Activated gamma-delta T cell treated with Interleukin-2 at 50 U/mL for 16 hours (primary cell): Measurements from ENCODE around the gene YIPF6.
A peak's percentile ranks its signal among the peaks of the same experiment; 100 is the strongest.
"Not testable (repeated sequence)": the region's sequence is repeated elsewhere in the genome, so short reads cannot be mapped to it uniquely, and the experiment has no call there.

Experiments used
- DNase-seq: peaks from one replicate; pipeline ENCODE4 v3.0.0-alpha.2; 2020

Gene YIPF6

DNA sequence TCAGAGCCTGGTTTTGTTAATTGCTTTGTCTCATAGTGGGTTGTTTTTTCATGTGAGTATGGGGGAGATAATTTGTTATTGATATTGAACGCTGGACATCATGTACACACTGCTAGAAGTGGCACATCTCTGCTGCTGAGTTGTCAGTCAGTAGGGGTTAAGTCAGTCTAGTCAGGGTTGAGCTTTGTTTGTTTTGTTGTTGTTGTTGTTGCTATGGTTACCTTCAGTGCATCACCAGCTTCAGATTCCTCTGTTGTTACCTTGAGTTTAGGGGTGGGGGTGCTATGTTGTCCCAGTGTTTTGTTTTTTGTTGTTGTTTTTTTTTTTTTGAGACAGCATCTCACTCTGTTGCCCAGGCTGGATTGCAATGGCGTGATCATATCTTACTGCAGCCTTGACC, 9.9 kb downstream of the YIPF6 start:
- DNase-seq: no peak

DNA sequence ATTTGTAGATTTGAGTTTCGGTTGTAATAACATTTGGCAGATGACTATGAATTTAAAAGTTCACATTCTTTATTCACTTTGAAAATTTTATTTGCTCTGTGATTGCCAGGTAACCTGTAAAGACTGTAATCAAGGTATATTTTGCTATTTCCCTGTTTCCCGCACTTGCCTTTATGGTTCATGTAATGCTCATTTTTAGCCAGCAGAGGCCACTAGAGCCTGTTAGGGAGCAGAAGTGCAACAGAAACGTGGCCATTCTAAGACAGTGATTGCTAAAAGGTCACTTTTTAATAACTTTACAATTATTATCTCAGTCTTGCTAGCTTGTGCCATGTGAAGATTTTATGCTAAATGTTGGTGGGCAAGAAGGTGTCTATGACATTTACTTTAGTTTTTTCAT, 12.4 kb downstream of the YIPF6 start:
- DNase-seq: peak; percentile 16

DNA sequence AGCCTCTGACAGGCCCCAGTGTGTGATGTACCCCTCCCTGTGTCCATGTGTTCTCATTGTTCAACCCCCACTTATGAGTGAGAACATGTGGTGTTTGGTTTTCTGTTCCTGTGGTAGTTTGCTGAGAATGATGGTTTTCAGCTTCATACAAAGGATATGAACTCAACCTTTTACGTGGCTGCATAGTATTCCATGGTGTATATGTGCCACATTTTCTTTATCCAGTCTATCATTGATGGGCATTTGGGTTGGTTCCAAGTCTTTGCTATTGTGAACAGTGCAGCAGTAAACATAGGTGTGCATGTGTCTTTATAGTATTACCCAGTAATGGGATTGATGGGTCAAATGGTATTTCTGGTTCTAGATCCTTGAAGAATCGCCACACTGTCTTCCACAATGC, 25.8 kb downstream of the YIPF6 start:
- not testable (repeated sequence) for DNase-seq

DNA sequence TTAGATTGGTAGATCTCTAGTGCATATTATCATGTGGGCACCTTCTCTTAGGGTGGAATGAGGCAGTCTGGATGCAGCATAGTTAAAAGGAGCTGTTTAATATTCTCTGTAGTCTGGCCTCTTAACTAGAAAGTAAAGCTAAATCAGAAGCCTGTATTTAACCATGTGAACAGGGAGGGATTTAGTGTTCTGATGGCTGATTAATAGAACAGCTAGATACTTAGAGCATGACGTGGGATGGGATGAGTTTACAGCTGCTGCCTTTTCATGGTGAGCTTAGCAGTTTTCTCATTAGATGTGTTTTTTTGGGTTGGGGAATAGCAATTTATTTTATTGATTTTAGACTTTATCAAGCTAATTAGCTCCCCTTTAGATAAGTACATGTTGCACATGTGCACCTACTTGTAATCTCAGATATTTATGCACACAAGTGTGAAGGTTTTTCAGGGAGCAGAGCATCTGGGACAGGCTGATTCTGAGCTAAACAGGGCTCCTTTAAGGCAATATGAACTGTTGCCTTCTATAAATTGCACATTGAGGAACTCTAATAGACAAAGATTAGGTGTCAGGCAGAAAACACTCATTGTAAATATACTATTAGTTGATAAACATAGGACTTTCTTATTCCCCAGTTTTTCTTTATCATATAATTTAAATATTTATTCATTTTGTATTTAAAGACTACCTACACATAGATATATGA, 34.1 kb downstream of the YIPF6 start:
- no peak for DNase-seq

DNA sequence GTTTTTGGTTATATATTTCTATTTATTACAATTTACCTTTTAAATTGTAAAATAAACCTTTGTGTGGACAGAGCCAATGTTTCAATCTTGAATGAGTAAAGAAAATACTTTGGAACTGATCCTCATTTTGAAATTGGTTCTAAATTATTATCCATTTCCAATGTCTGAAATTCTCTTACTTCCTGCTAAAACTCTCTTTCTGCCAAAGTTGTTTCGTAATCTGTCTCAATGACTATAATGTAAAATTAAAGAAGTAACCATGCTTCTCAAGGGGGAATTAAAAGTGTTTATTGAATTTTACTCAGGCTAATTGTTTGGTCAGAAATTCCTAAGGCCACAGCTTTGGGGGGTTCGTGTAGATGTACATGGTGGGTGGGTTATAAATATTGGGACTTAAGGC, 34.8 kb downstream of the YIPF6 start:
- DNase-seq: no peak

DNA sequence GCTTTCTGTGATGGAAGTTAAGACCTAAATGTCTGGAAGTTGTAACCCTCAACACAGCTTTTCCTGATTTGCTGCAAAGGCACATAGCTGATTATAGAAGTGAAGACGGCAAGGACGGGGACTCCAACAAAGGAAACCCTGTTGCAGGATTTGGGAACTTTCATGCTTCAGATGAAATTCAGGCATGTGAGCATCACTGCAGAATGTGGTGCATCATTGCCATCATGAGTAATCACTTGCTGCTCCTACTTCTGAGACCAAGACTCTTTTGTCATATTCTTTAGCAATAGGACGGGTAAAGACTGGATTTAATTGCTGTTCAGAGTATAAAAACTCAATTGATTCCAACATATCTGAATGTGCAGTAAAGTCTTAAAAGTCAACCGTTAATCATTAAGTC, 35.8 kb downstream of the YIPF6 start:
- DNase-seq: no peak

DNA sequence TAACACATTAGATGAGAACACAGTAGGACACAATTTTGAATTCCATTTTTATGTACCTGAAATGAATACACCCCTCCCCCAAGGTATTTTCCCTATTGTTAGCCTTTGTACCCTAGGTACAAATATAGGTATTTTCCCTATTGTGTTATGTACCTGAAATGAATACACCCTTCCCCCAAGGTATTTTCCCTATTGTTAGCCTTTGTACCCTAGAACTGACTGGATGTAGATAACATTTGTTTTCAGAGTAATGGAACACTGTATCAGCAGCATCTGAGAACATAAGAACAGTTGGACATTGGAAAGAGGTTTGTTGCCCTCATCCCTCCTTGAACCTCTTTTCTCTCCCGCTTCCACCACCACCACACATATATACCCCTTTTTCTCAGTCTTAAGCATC, 37.6 kb downstream of the YIPF6 start:
- DNase-seq: no peak

DNA sequence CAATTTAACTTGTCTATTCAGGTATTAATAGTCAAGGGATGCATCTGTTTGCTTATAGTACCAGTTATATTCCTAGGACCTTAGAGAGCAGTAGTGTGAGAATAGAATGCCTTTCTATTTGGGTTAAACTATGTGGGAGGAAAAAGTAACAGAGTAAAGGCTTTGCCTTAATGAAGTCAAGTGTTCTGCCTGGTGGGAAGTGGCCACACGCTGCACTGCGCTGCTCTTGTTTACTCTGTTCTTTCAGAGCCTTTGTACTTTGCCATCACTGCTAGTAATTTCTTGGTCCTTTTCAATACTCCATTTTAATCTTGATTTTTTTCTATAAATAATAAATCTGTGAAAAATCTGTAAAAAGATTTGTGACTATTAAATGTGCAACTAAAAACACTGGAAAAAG, 38.0 kb downstream of the YIPF6 start:
- DNase-seq: no peak

DNA sequence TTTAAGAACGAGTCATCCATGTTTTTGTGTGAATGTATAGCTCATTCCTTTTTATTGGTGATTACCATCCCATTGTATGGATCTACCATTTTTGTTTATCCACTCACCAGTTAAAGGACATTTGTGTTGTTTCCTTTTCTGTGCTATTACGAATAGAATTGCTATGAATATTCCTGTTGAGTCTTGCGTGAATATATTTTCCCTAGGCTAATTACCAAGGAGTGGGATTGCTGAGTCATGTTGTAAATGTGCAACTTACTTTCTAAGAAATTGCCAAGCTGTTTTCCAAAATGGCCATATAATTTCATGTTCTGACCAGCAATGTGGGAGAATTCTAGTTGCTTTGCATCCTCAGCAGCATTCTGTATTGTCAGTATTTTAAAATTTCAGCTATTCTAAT, 51.3 kb downstream of the YIPF6 start:
- DNase-seq: no peak

DNA sequence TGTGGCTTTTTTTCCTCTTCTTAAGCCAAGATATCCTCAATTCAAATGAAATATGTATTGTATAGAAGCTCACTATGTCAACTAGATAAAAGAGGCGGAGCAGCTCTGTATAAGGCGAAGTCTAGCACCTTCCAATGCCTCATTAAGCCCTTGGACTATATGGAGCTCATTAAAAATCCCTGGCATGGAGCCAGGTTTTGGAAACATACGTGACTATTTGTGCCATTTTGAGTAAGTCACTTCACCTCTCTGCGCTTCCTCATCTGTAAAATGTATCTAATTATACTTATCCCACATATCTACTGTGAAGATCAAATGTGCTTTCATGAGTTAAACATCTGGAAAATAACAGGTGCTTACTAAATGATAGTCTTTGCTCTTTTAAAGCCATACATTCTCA, 57.2 kb downstream of the YIPF6 start:
- no peak for DNase-seq

DNA sequence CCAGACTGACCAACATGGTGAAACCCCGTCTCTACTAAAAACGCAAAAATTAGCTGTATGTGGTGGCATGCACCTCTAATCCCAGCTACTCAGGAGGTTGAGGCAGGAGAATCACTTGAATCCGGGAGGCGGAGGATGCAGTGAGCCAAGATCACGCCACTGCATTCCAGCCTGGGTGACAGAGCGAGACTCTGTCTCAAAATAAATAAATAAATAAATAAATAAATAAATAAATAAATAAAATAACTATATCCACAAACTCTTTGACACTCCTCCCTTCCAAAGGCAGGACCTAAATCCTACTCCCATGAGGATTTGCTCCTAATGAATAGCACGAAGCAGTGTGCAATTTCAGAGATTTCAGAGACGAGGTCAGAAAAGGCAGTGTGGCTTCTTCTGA, 58.3 kb downstream of the YIPF6 start:
- DNase-seq: not testable (repeated sequence)

DNA sequence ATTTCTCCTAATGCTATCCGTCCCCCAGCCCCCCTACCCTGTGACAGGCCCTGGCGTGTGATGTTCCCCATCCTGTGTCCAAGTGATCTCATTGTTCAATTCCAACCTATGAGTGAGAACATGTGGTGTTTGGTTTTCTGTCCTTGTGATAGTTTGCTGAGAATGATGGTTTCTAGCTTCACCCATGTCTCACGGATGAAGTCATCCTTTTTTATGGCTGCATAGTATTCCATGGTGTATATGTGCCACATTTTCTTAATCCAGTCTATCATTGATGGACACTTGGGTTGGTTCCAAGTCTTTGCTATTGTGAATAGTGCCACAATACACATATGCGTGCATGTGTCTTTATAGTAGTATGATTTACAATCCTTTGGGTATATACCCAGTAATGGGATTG, 61.1 kb downstream of the YIPF6 start:
- not testable (repeated sequence) for DNase-seq

DNA sequence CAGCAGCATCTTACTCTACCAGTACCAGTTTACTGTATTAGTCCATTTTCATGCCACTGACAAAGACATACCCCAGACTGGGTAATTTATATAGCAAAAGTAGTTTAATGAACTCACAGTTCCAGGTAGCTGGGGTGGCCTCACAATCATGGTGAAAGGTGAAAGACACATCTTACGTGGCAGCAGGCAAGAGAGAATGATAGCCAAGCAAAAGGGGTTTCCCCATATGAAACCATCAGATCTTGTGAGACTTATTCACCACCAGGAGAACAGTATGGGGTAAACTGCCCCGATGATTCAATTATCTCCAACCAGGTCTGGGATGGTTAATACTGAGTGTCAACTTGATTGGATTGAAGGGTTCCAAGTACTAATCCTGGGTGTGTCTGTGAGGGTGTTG, 69.3 kb downstream of the YIPF6 start:
- no peak for DNase-seq

DNA sequence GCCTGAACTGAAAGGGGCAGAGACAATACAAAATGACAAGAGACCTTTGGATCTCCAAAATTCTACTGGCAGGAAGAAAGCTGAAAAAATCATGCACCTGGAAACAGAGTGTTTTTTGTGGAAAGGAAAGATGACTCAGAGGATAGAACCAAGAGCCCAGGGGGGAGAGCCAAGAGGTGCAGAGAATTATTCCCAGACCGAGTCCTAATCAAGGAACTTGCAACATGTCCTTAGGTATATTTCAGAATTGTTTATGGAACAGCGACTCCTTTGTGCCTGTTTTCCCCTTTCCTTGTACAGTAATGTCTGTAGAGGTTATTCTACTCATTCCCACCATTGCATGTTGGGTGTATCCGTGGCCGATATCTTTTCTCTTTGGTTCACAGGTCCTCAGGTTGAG, 71.7 kb downstream of the YIPF6 start:
- no peak for DNase-seq

DNA sequence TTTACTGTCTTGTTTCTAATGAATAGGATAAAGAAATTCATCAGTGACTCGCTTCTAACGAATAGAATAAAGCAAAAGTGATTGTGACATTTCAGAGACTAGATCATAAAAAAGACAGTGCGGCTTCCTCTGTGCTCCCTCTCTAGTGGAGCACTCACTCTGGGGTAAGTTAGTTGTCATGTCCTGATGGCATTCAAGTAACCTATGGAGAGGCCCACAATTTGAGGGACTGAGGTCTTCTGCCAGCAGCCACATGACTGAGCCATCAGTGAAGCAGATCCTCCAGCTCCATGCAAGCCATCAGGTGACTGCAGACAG, 72.4 kb downstream of the YIPF6 start:
- DNase-seq: no peak

DNA sequence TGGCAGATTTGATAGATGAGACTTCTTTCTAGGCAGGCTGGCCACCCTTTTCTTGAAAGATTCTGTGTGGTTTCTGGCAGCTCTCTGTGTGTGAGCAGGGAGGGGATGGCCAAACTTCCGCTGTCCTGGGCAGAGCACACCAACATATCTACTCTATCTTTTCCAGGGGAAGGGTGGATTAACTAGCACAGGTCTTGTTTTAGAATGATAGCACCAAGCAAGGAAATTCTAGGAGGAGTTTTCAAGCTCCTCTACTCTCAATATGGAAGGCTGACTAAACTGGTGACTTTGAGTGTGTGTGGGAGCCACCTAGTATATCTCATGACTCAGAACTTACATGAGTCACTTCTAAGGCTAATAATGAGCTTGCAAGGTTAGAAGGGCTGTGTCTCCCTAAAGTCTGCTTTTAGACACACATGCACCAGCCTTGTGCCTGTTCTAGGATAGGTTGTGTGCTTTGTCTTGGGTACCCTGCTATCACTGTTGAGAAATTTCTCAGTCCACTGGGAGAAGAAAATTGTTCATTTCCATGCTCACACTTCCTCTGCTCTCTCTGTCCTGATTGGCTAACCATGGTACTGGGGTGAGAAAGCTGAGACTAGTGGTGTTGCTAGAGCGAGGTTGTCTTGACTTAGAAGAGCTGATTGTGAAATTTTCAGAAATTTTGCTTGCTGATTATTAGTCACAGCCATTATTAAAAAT, 72.9 kb downstream of the YIPF6 start:
- DNase-seq: no peak

DNA sequence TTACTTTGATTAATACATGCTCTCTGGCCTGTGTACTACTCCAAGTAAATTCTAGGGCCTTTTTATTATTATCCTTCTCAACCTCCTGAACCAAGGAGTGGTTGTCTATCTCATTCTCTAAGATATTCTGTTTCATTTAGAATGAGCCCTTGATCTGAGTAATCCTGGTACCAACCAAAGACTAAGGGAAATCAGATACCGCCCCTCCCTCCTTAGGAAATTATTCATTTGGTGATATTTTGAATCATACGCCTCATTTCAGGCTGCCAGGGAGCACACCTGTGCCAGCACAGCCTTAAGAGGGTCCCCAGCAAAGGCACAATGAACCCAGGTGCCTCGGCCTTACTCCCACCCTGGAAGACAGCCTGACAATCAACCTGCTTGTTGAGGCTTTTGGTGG, 75.4 kb downstream of the YIPF6 start:
- no peak for DNase-seq

DNA sequence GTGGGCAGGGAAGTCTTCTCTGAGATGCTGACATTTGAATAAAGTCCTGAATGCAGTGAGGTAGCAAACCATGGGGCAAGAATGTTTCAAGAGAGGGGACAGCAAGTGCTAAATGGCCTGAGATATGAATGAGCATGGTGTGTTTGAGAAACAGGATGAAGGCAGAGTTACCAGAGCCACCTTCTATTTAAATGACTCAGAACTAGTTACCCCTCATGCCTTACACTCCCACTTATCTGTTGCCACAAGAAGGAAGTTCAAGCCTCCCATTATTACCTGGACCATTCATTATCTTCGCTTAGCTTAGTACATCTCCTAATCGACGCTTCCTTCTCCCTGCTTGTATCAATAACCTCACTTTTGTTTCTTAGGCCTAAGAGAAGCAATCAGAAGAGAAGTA, 81.0 kb downstream of the YIPF6 start:
- DNase-seq: no peak

DNA sequence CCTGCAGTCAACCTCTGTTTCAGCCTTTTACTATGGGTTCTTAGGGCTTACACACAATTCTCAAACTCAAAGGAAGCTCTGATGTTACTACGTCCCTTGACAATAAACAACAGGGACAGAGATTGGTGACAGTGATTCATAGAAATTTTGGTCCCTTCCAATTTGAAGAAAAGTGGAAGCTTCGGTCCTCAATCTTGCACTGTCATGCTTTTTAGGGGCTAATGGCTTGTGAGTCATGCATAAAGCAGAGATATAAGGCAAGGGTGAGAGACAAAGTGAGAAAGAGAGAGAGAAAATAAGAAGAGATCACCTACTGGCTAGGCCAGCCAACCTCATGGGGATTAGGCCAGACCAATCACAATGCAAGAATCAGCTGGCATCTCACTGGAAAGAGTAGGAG, 85.4 kb downstream of the YIPF6 start:
- no peak for DNase-seq
